CD4-positive, alpha-beta T cell treated with Interleukin-1 beta for 1 hour (primary cell): Measurements from ENCODE around the gene AHDC1.
"Not testable (repeated sequence)": the region's sequence is repeated elsewhere in the genome, so short reads cannot be mapped to it uniquely, and the experiment has no call there.

ENCODE experiments used
- DNase-seq, 2 donors: peaks; one replicate each; pipeline ENCODE4 v3.0.0-alpha.2; 2020 to 2022

AHDC1 gene

DNA sequence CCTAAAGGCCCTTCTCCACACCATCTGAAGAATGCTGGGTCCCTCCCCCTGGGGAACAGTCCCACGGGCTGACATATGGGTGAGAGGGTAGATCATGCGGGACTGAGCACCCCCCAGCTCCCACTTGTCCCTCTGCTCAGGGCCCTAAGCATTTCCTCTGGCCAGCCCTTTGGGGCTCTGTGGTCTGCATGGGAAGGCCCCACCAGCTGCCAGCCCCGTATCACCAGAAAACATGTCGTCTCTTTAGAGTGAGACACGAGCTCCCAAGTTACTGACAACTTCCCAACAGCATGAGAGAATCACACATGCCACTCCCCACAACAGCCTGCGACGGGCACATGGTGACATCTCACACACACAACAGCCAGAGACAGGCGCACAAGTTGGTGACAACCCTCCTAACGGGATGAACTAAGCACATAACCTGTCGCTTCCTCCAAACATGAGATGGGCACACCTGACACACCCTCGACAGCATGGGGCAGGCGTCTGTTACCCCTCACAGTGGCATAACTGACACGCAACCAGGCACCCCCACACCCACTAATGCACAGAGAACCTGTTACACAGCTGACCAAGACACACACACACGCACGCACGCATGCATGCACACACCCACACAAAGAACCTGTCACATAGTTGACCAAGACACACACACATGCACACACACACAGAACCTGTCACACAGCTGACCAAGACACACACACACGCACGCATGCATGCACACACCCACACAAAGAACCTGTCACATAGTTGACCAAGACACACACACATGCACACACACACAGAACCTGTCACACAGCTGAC lies 41.2 kb downstream of the AHDC1 start:
- no peak for DNase-seq

DNA sequence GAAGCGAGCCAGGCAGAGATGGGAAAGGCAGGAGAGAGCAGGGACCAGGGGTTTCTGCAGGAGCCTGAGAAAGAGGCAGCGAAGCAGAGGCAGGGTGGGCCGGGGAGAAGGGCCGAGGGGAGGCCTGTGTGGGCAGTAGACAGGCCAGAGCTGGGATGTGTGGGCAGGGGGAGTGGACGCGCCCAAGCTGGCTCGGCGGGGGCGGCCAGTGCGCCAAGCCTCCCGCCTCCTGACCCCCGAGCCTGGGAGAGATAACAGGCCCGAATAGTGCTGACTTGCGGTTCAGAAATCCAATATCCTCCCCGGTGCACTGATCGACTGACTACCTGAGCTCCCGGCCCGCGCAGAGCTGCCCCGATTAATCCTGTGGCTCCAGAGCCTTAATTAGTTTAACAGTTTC lies 41.9 kb downstream of the AHDC1 start:
- DNase-seq: no peak

DNA sequence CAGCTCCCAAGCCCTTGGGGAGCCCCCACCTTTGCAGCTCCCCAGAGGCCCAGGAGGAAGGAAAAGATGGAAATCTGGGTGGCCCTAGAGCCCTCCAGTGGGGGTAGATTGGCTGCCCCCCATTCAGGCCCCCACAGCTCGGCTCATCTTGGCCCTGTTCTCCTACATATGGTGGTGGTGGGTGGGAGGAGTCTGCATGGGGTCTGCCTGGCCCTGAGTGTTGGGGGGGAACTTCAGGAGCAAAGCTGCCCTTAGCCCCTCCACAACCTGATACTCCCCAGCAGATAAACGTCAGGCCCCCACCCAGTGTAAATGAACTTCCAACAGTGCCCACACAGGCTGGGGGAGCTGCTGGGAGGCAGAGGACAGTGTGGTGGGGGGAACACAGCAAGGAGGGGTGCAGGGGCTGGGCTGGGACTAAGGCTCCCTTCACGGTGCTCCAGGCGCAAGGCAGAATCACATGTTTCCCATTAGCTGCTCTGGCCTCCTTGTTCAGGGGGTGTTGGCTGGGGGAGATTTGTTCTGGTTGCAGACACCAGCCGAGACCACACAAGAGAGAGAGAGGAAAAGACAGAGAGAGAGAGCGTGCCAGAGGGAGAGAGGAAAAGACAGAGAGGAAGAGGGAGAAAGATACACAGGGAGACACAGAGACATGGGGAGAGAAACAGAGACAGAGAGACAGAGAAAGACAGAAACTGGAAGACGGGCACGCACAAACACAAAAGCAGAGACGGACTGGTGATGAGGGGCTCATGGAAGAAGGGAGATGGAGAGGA lies 42.6 kb downstream of the AHDC1 start:
- DNase-seq: no peak

DNA sequence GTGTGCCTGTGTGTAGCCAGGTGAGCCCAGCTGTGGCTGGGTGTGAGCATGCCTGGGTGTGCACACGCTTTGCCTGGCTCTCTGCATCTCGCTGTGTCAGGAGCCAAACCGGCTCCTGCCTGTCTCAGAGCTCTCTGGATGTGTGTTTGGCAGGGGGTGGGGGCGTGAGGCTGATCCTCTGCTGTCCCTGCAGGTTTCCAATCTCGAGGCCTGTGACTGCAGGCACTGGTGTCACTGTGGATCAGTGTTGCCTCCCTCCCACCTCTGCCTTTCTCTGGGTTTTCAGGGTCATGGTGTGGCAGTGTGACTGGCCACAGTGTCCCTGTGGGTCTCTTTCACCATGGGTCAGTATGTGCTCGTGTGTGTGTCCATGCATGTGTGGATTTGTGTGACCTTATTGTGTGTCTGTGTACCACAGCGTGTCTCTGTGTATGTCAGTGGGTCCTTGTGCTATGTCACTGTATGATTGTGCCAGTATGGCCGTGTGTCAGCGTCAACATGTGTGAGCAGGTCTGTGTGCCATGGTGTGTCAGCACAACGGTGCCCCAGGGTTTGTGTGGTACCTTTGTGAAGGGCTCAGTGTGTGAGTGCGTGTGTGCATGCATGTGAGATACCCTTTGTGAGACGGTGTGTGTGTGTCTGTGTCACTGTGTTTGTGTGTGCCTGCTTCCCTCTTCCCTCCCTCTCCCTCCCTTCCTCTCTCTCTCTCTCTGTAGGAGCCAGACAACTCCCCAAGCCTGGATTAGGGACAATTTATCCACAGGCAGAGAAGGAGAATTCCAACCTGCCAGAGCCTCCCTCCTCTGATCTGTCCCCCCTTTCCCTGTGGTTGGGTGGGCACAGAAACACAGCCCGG lies 43.4 kb downstream of the AHDC1 start:
- DNase-seq: no peak

DNA sequence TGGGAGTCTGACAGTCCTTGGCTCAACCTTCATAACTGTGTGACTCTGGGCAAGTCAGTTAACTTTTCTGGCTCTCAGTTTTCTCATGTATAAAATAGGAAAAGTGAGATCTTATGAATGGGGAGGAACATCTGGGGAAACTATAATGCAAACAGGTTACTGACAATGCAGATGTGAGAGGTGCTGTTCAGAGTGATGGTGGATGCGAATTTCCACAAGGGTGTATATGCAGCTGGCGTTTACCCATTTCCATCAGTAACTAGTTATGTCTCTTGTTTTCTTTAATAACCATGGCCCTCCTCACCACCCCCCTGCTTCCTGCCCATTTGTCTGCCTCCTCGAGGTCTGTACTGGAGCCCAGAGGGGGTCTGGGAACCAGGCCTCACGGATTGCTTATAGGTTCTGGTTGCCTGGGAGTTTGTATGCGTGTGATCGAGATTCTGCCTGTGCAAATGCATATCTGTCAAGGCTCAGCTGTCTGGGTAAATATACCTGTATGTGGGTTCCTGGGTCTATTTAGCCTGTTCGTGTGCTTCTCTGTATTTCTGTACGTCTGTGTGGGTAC lies 44.4 kb downstream of the AHDC1 start:
- DNase-seq: no peak

DNA sequence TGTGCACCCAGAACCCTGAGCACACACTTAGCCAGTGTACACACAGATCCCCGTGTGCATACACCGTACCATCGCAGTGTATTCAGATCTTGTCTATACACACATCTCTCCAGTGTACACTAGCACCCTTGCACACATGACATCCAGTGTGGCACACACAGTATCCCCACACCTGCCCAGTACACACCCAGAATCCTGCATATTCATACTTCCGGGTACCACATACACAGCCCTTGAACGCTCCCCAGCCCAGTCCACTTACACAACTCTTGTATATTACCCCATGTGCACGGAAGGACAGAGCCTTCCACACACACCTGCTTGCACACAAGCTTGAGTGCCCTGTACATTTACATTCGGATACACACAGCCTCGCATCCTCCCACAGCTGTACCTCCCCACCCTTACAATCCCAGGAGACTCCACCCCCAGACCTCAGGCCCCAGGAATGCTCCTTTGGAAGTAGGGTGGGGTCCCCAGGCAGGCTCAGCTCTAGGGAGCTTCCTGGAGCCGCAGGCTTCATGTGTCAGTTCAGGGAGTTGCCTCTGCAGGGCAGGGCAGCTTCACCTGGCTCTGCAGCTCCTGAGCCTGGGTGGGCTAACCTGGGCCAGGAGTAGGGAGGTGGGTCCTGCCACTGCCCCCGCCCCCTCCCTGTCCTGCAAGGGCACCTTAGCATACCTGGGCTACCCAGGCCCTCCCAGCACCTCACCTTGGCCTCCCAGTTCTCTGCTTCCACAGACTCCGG lies 46.2 kb downstream of the AHDC1 start:
- no peak for DNase-seq

DNA sequence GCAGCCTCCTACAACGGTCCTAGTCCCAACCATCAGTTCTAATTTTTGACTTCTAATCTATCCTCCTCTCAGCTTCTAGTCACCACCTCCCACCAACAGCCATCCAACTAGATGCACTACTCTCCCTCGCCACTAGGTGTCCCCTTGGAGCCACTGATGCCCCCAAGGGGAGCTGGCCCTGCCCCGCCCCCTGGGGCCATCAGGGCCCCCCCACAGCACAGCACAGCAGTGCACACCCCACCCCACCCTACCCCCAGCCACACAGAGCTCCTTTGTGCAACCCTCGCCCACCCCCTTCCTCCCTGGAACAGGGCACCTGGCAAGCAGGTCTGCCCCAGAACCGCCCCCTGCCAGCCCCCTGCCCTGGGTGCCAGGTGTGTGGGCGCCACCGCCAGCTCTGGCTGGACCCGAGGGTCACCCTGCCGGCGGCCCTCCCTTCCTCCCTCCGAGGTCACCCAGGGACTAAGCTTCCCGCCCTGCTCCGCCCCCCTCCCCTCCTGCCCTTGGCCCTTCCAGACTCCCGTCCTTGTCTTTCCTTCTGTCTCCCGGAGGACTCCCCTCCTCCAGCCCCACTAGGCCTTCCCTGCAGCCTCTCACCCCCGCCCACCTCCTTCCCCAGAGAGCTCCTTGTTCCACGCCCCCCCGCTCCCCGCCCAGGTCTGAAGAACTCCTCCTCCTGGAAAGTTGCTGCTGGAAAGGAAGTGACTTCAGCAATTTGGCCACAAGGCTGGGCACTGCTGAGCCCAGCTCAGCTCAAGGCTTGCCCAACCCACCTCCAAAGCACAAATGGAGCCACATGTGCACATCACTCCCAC lies 47.0 kb downstream of the AHDC1 start:
- DNase-seq: peak; percentile 75 to 82

DNA sequence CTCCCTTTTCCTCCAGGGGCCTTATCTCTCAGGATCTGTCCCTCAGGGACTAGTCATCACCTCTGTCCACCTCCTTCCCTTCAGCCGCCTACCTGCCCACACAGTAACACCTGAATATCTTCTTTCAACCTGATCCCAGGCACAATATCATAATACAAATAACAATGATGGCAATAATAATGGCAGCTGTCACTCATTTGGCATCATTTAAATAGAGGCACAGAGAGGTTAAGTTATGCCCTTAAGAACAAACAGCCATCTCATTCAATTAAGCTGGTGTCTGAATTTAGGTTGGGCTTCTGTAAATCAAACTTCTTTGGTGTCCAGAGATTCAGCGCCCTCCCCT lies 47.5 kb downstream of the AHDC1 start:
- DNase-seq: no peak

DNA sequence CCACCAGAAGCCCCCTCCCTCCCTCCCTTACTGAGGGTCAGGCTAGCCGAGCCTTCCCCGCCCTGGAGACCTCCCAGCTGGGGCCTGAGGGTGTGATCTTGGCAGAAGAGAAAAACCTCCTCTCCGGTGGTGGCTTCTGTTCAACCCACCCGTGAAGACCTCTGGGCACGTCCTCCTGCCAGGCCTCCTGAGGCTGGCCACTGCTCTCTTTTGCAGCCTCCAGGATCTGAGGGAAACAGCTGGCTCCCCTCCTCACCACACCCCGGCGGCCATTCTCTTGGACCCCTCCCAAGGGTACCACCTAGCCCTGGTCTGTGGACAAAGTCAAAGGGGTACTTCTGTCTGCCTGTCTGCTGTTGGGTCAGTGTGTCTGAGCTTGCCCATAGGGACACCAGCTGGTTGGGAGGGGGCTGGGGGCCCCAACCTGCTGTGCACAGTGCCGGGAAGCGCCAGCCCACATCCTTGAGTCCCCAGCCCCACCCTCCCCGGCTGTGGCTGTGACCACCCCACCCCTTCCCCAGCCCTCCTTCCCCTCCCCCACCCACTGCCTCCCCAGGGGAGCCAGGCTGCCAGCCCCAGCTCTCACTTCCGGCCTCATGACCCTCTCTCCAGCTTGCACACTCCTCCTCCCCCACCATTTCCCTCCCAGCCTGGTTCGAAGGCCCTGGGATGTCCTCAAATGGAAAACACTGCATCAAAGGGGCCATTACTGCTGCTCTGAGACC lies 48.1 kb downstream of the AHDC1 start:
- peak in 1 of 2 donors; percentile 27 for DNase-seq

DNA sequence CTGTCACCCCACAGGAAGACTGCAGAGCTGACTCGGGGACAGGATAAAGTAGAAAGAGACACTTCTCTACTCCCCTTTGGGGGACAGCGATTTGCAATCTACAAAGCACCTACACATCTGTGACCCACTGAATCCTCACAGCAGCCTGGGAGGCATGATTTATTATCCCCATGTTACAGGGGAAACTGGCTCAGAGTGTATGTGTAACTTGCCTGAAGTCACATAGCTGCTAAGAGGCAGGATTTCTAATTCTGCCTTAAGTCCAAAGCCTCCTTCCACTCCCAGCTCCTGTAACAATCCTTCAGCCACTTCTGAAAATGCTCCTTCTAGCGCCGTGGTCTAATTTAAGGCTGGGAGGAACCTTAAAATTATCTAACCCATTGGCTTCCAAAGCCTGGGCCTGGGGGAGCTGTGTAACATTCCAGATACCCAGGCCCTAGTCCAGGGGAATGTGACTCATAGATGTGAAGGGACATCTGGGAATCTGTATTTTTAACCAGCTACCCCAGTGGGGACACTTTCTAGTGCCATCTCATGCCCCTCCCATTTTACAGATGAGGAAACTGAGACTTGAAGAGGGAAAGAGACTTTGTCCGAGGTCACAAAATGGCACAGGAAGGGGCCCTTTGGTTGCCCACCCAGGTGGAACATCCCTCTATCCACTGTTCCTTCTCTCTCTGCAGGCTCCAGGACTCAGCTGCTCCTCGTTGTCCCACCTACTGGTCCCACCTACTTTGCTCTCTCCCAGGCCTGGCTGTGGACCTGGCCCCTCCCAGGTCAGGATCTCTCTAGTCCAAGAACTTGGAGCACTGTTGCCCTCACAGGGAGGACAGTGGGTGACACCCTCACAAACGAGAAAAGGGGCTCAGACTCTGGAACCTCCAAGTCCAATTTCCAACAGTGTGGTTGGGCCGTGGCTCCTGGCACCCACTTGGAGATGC lies 48.9 kb downstream of the AHDC1 start:
- DNase-seq: no peak

DNA sequence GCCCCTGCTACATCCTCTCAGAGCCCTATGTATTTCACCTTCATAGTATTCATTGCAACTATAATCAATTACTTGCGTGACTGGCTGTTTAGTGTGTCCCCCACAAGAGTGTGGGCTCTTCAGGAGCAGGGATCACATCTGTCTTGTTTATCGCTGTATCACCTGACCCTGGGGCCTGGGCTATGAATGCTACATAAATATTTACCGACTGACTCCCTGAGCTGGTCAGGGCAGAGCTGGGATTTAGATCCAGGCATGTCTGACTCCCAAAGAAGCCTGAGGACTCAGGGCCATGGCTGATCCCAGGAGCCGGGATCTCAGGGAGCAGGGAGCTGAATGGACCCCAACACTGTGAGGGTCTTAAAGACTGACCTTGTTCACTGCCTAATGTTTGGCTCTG lies 49.7 kb downstream of the AHDC1 start:
- no peak for DNase-seq

DNA sequence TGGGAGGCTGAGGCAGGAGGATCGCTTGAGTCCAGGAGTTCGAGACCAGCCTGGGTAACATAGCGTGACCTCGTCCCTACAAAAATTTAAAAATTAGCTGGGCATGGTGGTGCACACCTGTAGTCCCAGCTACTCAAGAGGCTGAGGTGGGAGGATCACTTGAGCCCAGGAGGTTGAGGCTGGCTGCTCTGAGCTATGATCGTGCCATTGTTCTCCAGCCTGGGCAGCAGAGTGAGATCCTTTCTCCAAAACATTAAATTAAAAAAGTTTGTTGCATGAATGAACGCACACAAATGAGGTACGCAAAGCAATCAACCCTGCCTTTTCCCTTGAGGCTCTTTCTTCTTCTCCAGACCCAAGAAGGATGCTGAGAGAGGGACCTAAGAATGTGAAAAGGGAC lies 50.1 kb downstream of the AHDC1 start:
- not testable (repeated sequence) for DNase-seq

DNA sequence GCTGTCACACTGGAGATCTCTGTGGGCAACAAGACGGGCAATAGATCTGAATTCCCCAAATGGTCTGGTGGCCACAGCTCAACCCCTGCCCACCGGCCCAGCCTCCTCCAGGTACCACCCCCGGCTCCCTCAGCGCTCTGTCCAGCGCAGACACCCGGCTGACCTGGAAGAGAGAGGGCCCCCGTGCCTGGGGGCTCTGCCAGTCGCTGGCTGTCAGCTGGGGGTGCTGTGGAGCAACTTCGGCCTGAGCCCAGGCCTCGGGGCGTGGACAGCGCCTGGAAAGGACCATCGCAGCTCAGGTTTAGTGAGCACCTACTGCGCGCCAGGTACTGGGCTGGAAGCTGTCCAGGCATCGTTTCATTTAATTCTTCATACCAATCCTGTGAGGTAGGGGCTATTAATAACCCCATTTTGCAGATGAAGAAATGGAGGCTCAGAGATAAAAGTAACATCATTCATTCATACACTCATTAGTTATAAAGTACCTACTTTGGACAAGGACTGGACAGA lies 51.0 kb downstream of the AHDC1 start:
- no peak for DNase-seq

DNA sequence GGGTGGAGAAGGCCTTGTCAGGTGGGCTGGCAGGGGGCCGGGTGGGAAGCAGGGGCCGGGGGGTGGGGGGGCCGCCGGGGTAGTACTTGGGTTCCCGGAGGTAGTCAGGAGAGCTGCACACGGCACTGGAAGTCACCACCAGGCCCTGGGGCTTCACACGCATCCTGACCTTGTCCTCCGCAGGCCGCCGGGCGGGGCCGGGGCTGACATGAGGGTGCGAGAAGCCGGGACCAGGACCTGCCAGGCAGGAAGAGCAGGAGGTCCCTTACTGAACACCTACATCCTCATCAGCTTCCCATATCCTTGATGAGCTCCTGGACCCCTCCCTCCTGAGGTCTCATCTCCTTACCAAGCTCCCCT lies 52.0 kb downstream of the AHDC1 start:
- DNase-seq: no peak

DNA sequence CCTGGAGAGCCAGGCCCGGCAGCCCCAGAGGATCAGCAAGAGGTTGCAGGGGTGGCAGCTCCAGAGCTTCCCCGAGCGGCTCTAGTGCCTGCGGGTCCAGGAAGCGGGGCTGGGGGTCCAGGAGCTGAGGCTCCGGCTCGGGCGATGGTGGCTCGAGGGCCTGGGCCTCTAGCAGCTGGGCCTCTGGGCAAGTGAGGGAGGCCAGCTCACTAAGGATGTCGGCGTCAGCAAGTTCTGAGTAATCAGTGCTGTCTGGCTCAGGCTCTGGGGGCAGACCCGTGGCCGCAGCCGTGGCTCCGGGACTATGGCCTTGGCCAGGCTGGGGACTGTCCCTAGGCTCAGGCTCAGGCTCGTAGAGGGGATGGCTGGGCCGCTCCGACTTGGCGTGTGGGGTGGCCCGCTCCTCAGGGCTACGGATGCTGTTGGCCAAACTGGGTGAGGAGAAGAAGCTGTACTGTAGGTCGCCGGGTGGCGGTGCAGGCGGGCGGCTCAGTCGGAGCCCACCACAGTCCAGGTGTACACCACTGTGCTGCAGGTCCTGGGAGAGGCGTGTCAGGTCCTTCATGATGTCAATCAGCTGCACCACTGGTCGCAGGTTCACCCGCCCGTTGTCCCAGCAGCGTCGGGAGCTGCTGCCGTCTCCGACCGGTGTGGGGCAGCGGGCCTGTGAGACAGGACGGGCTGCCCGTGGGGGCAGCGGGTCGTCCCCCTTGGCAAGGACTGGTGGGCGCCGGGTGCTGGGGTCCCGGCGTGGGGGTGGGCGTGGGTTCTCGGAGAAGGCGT lies 52.6 kb downstream of the AHDC1 start:
- no peak for DNase-seq

DNA sequence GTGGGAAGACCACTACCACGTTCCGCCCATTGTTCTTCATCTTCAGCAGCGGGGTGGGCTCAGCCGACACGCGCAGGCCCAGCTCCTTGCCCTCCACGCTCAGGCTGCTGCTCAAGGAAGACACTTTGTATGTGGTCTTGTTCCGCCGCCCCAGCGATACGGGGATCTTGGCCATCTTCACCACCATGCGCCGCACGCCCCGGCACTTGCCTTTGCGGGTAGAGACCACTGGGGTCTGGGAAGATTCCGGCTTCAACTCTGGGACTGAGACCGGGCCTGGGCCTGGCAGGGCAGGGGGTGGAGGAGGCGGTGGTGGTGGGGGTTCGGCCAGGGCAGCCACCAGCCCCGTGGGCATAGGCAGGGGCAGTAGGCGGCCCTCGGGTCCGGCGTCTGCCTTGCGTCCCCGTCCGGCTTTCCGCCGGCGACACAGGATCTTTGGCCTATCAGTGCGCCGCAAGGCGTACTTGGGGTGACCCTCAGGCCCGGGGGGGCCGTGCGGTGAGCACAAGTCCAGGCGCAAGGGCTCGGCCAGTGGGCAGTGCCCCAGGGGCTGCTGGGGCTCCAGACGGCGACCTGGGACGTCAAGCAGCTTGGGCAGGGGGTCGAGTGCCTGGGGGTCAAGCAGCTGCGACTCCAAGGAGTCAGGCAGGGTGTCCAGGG lies 53.3 kb downstream of the AHDC1 start:
- no peak for DNase-seq

DNA sequence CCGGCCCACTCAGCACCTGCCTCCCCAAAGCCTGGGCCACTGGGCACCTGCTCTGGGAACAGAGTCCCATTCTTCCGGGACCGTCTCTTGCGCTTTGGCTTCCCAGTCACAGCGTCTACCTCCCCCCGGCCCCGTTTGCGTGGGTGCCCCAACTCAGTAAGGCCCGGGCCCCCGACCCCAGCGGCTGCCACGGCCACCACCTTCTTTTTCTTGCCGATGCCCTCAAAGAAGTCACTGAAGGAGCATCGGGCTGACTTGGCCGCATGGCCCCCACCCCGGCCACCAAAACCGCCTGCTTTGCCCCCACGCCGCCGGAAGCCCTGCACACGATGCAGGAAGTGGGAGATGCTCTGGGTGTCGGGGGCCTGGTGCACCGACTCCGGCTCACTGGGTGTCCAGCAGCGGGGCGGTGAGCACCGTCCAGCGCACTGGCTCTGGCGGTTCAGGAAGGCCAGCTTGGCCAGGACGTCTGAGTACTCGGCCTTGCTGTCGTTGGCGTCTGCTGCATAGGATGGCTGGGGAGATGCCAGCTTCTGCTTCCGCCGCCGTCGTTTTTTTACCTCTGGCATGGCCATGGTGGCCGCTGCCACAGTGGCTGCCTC lies 54.0 kb downstream of the AHDC1 start:
- DNase-seq: no peak
